SH-SY5Y (cell line): ENCODE data around the gene ZEB2.

Experiments used
- GATA2 ChIP-seq: IDR thresholded peaks from 2 replicates; pipeline ENCODE4 v1.6.1; 2011; ENCODE audit warnings: mild to moderate bottlenecking, low read depth, low read length
- GATA3 ChIP-seq: IDR thresholded peaks from 2 replicates; pipeline ENCODE4 v1.6.1; 2011; ENCODE audit warnings: low read depth, mild to moderate bottlenecking, low read length, moderate library complexity

- no peak for TF ChIP-seq GATA3
- TF ChIP-seq GATA2, result no peak
Observed at GRCh38 chr2:144472046-144472412, 47.9 kb downstream of the ZEB2 start.
